ENCODE results near the gene PRR5L. TPM values are rescaled to one million over a fixed set of nuclear protein-coding genes. Genes with fewer than 3 reads are reported as not detected.

PRR5L gene
- total and polyA plus RNA-seq, 2 experiments from 2014 or later = 3.1 to 8.9 TPM

GRCh38 chr11:36314434-36314767 lies 18.3 kb downstream of the PRR5L start:
- no peak for ATAC-seq
- H3K27me3 ChIP-seq (ENCODE audit: insufficient read depth) = no peaks in the 10 kb centered on the region
- H3K4me3 ChIP-seq = no peak overlapping the region
- Mint-ChIP-seq H3K9me3 (no peaks in the 10 kb centered on the region), H3K27me3 (ENCODE audit: insufficient read depth, low read depth, poor library complexity) (peaks cover 2% of the 10 kb centered on the region), H3K4me1 (peaks cover 27% of the 10 kb centered on the region), H3K4me3 (no peak overlapping the region), H3K36me3 (ENCODE audit: low read depth) (no peaks in the 10 kb centered on the region), H3K27ac (no peak overlapping the region)
- no peaks in the 10 kb centered on the region for H4K20me1 ChIP-seq (replicated peaks; ENCODE audit: insufficient read depth)
- H3K79me2 ChIP-seq (replicated peaks; ENCODE audit: insufficient read depth) = no peaks in the 10 kb centered on the region
- H3K9me2 ChIP-seq (ENCODE audit: insufficient read depth) = peaks cover 6% of the 10 kb centered on the region; the same call in 1 of the 2 replicates
- no peaks in the 10 kb centered on the region for H3K36me3 ChIP-seq (ENCODE audit: insufficient read depth)
- no peak for TF ChIP-seq JUNB (IDR thresholded peaks at IDR 0.05; ENCODE audit: unreplicated experiment)
- no peak for TF ChIP-seq NANOG (IDR thresholded peaks at IDR 0.05; ENCODE audit: borderline replicate concordance)
- TF ChIP-seq ETS1 (IDR thresholded peaks at IDR 0.05) = no peak
- TF ChIP-seq POLR2AphosphoS5 (IDR thresholded peaks at IDR 0.05; ENCODE audit: low read depth) = no peak
- no peak overlapping the region for H2AFZ ChIP-seq
- no peak overlapping the region for H3K4me2 ChIP-seq
- DNase-seq (ENCODE audit: low spot score) = no peak
- H3K4me1 ChIP-seq (ENCODE audit: insufficient read depth) = peaks cover 20% of the 10 kb centered on the region
- no peak overlapping the region for H3K27ac ChIP-seq (ENCODE audit: low read depth)
- no peaks in the 10 kb centered on the region for H3F3A ChIP-seq (replicated peaks; ENCODE audit: low read depth)

GRCh38 chr11:36316049-36316448 lies 20.0 kb downstream of the PRR5L start:
- no peak overlapping the region for H3K27ac Mint-ChIP-seq
- no peaks in the 10 kb centered on the region for H3K36me3 Mint-ChIP-seq (ENCODE audit: low read depth)
- no peaks in the 10 kb centered on the region for H3K79me2 ChIP-seq (replicated peaks; ENCODE audit: insufficient read depth)

More at GRCh38 chr11:36316049-36316448, 20.0 kb downstream of the PRR5L start:
- no peaks in the 10 kb centered on the region for H3K9me3 Mint-ChIP-seq
- H3K4me1 Mint-ChIP-seq = peaks cover 32% of the 10 kb centered on the region
- 0 out of 2 replicates have a peak overlapping the region, but pooled peaks have one; percentile 35 for H2AFZ ChIP-seq
- DNase-seq (ENCODE audit: low spot score) (no peak), ATAC-seq (no peak)
- H3F3A ChIP-seq (replicated peaks; ENCODE audit: low read depth) = no peaks in the 10 kb centered on the region
- H3K36me3 ChIP-seq (ENCODE audit: insufficient read depth) = no peaks in the 10 kb centered on the region
- H3K27me3 ChIP-seq (ENCODE audit: insufficient read depth) = no peaks in the 10 kb centered on the region
- H3K4me3 Mint-ChIP-seq = no peak overlapping the region
- H3K4me1 ChIP-seq (ENCODE audit: insufficient read depth) = peaks cover 27% of the 10 kb centered on the region
- H3K27ac ChIP-seq (ENCODE audit: low read depth) = no peak overlapping the region
- H3K4me2 ChIP-seq = peak overlapping the region; percentile 48; the same call in 1 of the 2 replicates
- H3K4me3 ChIP-seq = no peak overlapping the region
- peaks cover 2% of the 10 kb centered on the region for H3K27me3 Mint-ChIP-seq (ENCODE audit: insufficient read depth, low read depth, poor library complexity)
- TF ChIP-seq JUNB (IDR thresholded peaks at IDR 0.05; ENCODE audit: unreplicated experiment) (no peak), REST (IDR thresholded peaks at IDR 0.05; ENCODE audit: unreplicated experiment) (no peak)
- no peaks in the 10 kb centered on the region for H4K20me1 ChIP-seq (replicated peaks; ENCODE audit: insufficient read depth)
- peaks cover 6% of the 10 kb centered on the region; the same call in 1 of the 2 replicates for H3K9me2 ChIP-seq (ENCODE audit: insufficient read depth)

All from GM23338 (cell line).